Hepatocyte (in vitro differentiated cells): ENCODE data around the gene LEPR.

Experiments used
- EZH2phosphoT487 ChIP-seq: fragments of 200-600 bp; sonication (generic); IDR thresholded peaks from one replicate; pipeline ENCODE4 v1.6.1; 2018; ENCODE audit warnings: antibody characterized with exemption, mild to moderate bottlenecking, low read depth, moderate library complexity; ENCODE audit not compliant: unreplicated experiment, severe bottlenecking
- TF ChIP-seq, protein P1 (sequence below): fragments of 200-600 bp; sonication (generic); IDR thresholded peaks from 2 replicates; pipeline ENCODE4 v1.5.1; 2016; ENCODE audit warnings: antibody characterized with exemption, mild to moderate bottlenecking; ENCODE audit not compliant: poor library complexity

DNA sequence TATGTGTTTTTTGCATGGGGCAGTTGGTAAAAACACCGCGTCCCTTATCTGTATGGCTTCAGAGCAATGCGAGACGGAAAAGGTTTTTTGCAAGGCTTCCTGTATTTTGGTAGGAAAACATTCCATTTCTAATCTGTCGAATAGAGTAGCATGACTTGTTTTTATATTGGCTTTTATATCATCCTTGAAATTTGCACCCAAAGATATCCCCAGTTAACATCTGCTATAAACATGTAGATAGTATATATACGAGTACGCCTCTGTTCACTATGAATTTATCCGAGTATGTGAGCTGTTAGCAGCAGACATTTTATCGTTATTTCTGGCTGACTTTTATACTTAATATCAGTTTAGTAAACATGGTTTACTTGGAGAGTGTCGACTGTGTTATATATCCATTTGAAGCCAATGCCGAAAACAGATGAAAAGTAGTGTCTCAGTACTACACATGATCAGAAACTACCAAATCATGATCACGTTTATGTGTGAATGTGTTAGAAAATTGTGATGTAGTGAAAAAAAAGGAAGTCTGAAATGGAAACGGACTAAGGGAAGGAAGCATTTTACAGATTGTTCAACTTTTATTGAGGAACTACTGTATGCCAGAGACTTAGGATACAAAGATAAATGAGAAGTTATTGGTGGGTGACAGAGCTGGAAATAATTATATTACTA is 1.0 kb downstream of the LEPR start:
- TF ChIP-seq, protein P1, sequence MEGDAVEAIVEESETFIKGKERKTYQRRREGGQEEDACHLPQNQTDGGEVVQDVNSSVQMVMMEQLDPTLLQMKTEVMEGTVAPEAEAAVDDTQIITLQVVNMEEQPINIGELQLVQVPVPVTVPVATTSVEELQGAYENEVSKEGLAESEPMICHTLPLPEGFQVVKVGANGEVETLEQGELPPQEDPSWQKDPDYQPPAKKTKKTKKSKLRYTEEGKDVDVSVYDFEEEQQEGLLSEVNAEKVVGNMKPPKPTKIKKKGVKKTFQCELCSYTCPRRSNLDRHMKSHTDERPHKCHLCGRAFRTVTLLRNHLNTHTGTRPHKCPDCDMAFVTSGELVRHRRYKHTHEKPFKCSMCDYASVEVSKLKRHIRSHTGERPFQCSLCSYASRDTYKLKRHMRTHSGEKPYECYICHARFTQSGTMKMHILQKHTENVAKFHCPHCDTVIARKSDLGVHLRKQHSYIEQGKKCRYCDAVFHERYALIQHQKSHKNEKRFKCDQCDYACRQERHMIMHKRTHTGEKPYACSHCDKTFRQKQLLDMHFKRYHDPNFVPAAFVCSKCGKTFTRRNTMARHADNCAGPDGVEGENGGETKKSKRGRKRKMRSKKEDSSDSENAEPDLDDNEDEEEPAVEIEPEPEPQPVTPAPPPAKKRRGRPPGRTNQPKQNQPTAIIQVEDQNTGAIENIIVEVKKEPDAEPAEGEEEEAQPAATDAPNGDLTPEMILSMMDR = no peak
- no peak for TF ChIP-seq EZH2phosphoT487
